Activated CD4-positive, alpha-beta T cell treated with anti-CD3 and anti-CD28 coated beads, Interleukin-2, amount 50 U/mL, for 48 hours (primary cell): ENCODE measurements around the gene CTR9.
"Not testable (repeated sequence)": the region's sequence is repeated elsewhere in the genome, so short reads cannot be mapped to it uniquely, and the experiment has no call there.

Experiments used
- DNase-seq, 2 experiments: peaks; one replicate each; pipeline ENCODE4 v3.0.0-alpha.2; 2020

CTR9 gene

GRCh38 chr11:10785146-10785474, 34.1 kb downstream of the CTR9 start:
- DNase-seq = no peak

DNA sequence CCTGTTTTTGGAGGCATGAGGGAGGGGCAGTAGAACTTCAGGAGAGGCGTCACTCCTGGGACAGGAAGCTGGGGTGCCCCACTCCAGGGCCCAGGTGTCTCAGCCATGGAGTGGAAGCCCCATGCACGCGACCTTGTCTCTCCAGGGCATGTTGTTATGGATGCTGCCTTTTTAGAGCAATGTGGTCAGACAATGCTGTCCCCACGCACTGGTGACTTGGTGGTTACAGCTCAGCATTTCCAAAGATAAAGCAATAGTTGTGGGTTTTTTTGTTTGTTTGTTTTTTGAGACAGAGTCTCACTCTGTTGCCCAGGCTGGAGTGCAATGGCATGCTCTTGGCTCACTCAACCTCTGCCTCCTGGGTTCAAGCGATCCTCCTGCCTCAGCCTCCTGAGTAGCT, 35.4 kb downstream of the CTR9 start:
- DNase-seq = no peak

DNA sequence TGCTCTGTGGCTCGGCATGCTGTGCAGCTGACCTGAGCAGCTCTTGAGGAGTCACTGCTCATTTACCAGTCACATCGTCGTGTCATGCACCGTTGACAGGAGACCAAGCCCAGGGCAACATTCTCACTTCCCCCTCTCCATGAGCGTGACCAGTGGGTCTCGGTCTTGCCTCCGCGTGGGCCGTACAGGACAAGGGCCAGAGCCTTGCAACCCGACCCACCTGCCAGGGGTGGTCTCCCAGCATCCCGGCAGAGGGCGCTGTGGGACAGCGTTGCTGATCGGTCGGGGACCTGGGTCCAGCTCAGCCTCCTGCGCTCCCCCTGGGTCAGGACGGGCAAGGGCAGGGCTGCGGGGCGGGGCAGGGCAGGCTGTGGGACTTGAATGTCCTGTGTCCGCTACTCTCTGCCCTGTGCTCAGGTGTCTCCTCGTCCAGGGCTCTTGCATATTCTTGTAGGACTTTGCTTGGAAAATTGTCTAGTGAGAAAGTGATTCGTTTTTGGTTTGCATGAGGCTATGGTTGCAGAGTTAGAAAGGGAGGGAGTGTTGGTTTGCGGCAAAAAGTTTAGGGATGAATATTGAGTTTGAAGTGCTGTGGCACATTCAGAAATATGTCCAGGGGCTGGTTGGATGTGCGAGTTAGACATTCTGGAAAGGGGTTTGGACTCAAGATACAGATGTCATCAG, 41.5 kb downstream of the CTR9 start:
- DNase-seq = peak; percentile 90 to 92

GRCh38 chr11:10793470-10794255, 42.6 kb downstream of the CTR9 start:
- no peak for DNase-seq

- no peak for DNase-seq
Measured at GRCh38 chr11:10796191-10796590, 45.1 kb downstream of the CTR9 start.

DNA sequence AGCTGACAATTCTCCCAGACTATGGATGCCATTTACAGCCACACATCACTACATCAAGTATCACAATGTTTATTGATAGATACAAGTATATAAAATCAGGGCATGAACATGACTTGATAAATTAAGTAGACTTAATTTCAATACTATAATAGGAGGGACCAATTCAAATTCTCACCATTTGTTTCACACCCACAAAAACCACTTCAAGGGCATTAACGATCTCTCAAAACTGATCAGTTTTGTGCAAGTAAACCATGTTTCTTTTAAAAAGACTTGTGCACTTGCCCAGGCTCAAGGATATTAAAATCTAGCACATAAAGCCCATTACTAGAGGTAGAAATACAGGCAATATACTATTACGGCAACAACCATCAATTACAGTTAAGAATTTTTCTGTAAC, 46.0 kb downstream of the CTR9 start:
- no peak for DNase-seq

GRCh38 chr11:10797531-10797930, 46.5 kb downstream of the CTR9 start:
- DNase-seq = no peak

DNA sequence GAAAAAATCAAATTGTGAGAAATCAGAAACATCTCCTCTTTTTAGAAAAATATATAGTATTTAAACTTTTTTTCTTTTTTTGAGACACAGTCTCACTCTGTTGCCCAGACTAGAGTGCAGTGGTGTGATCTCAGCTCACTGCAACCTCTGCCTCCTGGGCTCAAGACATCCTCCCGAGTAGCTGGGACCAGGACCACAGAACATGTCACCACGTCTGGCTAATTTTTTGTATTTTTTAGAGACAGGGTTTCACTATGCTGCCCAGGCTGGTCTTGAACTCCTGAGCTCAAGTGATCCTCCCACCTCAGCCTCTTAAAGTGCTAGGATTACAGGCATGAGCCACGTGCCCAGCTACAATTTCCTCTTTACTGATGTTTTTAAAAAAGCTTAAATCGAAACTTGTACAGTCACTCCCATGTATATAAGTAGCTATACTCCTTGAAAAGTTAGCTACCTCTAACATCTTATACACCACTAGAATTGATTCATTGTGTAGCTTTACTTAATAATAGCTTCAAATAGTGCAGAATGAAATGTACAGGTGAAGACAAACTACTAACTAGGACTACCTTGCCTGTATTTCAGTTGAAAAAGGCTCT, 47.4 kb downstream of the CTR9 start:
- no peak for DNase-seq

GRCh38 chr11:10800292-10800691, 49.2 kb downstream of the CTR9 start:
- no peak for DNase-seq

GRCh38 chr11:10803676-10804075, 52.6 kb downstream of the CTR9 start:
- no peak for DNase-seq

DNA sequence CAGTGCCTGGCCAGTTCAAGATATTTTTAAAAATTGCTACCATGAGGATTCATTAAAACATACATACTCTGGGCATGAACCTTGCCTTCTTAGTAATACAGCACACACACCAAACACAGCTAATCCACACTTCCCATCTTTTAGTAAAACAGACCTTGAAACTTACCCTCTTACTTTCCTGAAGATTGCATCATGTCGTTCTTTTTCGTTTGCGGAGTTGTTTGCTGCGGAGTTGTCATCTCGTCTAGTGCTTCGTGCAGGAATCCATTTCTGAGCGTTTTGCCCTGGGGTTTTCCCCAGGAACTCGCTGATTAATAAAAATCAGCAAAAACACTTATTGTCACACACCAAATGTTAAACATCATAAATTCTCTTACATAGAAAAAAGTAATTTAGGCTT, 54.7 kb downstream of the CTR9 start:
- DNase-seq = no peak

DNA sequence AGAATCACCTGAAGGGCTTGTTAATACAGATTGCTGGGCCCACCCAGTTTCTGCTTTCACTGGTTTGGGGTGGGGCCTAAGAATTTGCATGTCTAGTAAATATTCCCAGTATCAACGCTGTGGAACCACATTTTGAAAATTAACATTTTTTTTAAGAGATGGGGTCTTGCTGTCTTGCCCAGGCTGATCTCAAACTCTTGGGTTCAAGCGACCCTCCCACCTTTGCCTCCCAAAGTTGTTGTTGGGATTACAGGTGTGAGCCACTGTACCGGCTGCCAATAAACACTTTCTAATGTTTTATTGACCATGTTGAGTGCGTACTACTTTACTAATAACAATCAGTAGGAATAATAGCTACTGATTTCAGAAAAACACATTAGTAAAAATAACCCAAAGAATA, 55.2 kb downstream of the CTR9 start:
- peak in 1 of 2 experiments; percentile 20 for DNase-seq

DNA sequence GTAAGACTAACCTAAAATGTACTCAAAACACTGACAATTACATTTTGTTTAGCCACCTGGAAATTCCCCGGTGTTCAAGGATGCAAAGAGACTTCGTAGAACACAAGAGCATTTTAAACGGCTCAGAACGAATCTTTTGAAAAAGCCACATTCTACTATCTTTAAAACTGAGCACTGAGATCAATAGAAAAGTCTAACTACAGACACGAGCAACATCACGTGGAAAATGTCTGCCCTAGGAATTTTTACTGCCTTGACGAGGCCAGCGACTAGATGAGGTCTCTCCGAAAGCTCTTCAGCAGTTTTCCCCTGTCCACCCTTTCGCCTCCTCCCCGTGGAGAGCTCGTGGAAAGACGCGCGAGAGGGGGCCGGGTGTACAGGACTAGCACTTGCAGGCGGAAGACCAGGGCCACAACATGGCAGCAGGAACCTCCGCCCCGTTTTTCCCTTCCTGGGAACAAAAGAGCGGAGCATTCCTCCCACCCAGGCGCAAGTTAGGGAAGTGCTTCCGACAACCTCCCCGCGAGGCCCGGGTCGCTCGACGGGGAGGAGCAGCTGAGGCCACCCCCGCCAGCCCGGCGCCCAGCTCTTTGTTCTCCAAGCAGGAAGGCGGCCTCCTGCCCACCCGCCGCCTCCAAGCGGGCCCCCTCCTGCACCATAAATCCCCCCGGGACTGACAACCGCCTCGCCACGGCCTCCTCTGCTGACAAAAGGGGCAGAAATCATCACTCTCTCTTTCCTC, 56.6 kb downstream of the CTR9 start:
- peak; percentile 48 to 54 for DNase-seq

- DNase-seq = no peak
Measured at GRCh38 chr11:10808235-10808552, 57.1 kb downstream of the CTR9 start.

GRCh38 chr11:10808553-10809372, 57.7 kb downstream of the CTR9 start, which contains the start of gene EIF4G2:
EIF4G2 (minus strand) TSS chr11:10808926.
- DNase-seq = peak; percentile 97

- DNase-seq = peak; percentile 51 to 60
Measured at GRCh38 chr11:10809373-10810160, 58.5 kb downstream of the CTR9 start.

GRCh38 chr11:10813945-10814344, 62.9 kb downstream of the CTR9 start:
- no peak for DNase-seq

GRCh38 chr11:10818594-10818993, 67.5 kb downstream of the CTR9 start:
- DNase-seq = no peak

DNA sequence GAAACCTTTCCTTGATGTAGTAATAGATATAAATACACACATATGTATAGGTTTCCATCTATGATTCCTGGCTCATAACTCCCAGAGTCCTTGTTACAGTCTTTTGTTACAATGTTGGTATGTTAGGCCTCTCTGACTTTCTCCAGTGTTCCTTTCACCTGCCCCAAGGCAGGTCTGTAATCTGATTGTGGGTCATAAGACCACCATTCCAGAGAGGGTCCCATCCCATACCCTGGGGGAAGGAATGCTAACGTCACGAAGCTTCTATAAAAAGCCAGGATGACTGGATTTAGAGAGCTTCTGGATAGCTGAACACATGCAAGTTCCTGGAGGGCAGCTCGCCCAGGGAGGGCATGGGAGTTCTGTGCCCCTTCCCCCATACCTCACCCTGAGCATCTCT, 71.4 kb downstream of the CTR9 start:
- not testable (repeated sequence) for DNase-seq

- no peak for DNase-seq
Measured at GRCh38 chr11:10823152-10823579, 72.1 kb downstream of the CTR9 start.

- no peak for DNase-seq
Measured at GRCh38 chr11:10824888-10825287, 73.8 kb downstream of the CTR9 start.

DNA sequence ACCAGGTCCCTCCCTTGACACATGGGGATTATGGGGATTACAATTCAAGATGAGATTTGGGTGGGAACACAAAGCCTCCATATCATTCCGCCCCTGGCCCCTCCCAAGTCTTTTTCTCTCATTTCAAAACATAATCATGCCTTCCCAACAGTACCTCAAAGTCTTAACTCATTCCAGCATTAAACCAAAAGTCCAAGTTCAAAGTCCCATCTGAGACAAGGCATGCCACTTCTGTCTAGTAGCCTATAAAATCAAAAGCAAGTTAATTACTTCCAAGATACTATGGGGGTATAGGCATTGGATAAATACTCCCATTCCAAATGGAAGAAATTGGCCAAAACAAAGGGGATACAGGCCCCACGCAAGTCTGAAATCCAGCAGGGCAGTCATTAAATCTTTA, 77.4 kb downstream of the CTR9 start:
- DNase-seq = no peak
